ENCODE measurements around the gene STRN3. TPM values are rescaled to one million over a fixed set of nuclear protein-coding genes. Genes with fewer than 3 reads are reported as not detected.

Gene STRN3
- total RNA-seq, 1 experiment from 2014 or later = 34.4 TPM

DNA sequence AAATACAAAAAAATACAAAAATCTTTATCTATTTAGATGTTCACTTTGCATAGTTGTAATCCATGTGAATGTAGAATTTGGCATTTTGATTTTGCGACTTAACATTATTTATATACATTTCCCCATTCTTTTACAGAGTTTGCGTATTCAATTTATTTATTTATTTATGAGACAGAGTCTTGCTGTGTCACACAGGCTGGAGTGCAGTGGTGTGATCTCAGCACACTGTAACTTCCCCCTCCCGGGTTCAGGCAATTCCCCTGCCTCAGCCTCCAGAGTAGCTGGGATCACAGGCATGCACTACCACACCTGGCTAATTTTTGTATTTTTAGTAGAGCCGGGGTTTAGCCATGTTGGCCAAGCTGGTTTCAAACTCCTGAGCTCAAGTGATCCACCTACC lies 25.3 kb upstream of the STRN3 start:
- CTCF ChIA-PET = no interaction called here
- intact Hi-C loops (cut with micrococcal nuclease; ENCODE audit: unreplicated experiment) = no loop called here

DNA sequence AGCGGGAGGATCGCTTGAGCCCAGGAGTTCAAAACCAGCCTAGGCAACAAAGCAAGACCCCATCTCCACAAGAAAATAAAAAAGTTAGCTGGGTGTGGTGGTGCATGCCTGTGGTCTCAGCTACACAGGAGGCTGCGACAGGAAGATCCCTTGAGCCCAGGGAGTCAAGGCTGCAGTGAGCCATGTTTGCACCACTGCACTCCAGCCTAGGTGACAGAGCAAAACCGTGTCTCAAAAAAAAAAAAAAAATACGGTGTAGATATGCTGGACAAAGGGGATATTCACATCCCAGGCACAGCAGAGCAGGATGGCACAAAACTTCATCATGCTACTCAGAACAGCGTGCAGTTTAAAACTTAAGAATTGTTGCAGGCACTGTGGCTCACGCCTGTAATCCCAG lies 24.8 kb upstream of the STRN3 start:
- no peak overlapping the region for H3K27ac Mint-ChIP-seq (ENCODE audit: unreplicated experiment)
- CTCF ChIA-PET = interaction anchor here (0.7 kb wide), 2 partner anchors 24 to 930 kb away, joined by 3 read pairs; no protein-coding TSS in a partner anchor
- H3K4me1 Mint-ChIP-seq (ENCODE audit: low read depth, unreplicated experiment) = no peaks in the 10 kb centered on the region
- TF ChIP-seq, protein P1, sequence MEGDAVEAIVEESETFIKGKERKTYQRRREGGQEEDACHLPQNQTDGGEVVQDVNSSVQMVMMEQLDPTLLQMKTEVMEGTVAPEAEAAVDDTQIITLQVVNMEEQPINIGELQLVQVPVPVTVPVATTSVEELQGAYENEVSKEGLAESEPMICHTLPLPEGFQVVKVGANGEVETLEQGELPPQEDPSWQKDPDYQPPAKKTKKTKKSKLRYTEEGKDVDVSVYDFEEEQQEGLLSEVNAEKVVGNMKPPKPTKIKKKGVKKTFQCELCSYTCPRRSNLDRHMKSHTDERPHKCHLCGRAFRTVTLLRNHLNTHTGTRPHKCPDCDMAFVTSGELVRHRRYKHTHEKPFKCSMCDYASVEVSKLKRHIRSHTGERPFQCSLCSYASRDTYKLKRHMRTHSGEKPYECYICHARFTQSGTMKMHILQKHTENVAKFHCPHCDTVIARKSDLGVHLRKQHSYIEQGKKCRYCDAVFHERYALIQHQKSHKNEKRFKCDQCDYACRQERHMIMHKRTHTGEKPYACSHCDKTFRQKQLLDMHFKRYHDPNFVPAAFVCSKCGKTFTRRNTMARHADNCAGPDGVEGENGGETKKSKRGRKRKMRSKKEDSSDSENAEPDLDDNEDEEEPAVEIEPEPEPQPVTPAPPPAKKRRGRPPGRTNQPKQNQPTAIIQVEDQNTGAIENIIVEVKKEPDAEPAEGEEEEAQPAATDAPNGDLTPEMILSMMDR (IDR thresholded peaks at IDR 0.05; ENCODE audit: unreplicated experiment) = no peak
- no peaks in the 10 kb centered on the region for H3K36me3 Mint-ChIP-seq (ENCODE audit: insufficient read depth, unreplicated experiment)
- no peak overlapping the region for H3K4me3 Mint-ChIP-seq (ENCODE audit: low read depth, unreplicated experiment)
- no peak for DNase-seq
- no TSS peak for BruUV-seq (replicated peaks)
- intact Hi-C loops (cut with micrococcal nuclease; ENCODE audit: unreplicated experiment) = no loop called here
- H3K27me3 Mint-ChIP-seq (ENCODE audit: unreplicated experiment) = no peaks in the 10 kb centered on the region
- no peaks in the 10 kb centered on the region for H3K9me3 Mint-ChIP-seq (ENCODE audit: low read depth, unreplicated experiment)

More for the DNA sequence above, 25.3 kb upstream of the STRN3 start:
- no peak overlapping the region for H3K4me3 Mint-ChIP-seq (ENCODE audit: low read depth, unreplicated experiment)
- DNase-seq = no peak
- TF ChIP-seq, protein P1 (IDR thresholded peaks at IDR 0.05; ENCODE audit: unreplicated experiment) = no peak
- no TSS peak for BruUV-seq (replicated peaks)
- H3K36me3 Mint-ChIP-seq (ENCODE audit: insufficient read depth, unreplicated experiment) = no peaks in the 10 kb centered on the region
- H3K27ac Mint-ChIP-seq (ENCODE audit: unreplicated experiment) = no peak overlapping the region
- H3K27me3 Mint-ChIP-seq (ENCODE audit: unreplicated experiment) = no peaks in the 10 kb centered on the region
- H3K4me1 Mint-ChIP-seq (ENCODE audit: low read depth, unreplicated experiment) = no peaks in the 10 kb centered on the region
- no peaks in the 10 kb centered on the region for H3K9me3 Mint-ChIP-seq (ENCODE audit: low read depth, unreplicated experiment)

DNA sequence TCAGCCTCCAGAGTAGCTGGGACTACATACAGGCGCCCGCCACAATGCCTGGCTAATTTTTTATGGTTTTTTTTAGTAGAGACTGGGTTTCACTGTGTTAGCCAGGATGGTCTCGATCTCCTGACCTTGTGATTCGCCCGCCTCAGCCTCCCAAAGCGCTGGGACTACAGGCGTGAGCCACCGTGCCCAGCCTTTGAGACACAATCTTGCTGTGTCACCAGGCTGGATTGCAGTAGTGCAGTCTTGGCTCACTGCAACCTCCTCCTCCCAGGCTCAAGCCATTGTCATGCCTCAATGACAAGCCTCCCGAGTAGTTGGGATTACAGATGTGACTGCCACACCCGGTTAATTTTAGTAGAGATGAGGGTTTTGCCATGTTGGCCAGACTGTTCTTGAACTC lies 21.3 kb upstream of the STRN3 start:
- no TSS peak for BruUV-seq (replicated peaks)
- Mint-ChIP-seq H3K4me3 (ENCODE audit: low read depth, unreplicated experiment) (no peak overlapping the region), H3K27ac (ENCODE audit: unreplicated experiment) (no peak overlapping the region), H3K27me3 (ENCODE audit: unreplicated experiment) (no peaks in the 10 kb centered on the region), H3K36me3 (ENCODE audit: insufficient read depth, unreplicated experiment) (no peaks in the 10 kb centered on the region), H3K4me1 (ENCODE audit: low read depth, unreplicated experiment) (peaks cover 13% of the 10 kb centered on the region), H3K9me3 (ENCODE audit: low read depth, unreplicated experiment) (no peaks in the 10 kb centered on the region)
- DNase-seq = no peak
- TF ChIP-seq, protein P1 (IDR thresholded peaks at IDR 0.05; ENCODE audit: unreplicated experiment) = no peak
- intact Hi-C loops (cut with micrococcal nuclease; ENCODE audit: unreplicated experiment) = no loop called here
- CTCF ChIA-PET = interaction anchor here (0.7 kb wide), 1 partner anchor 388 kb away, joined by 3 read pairs; no protein-coding TSS in a partner anchor

DNA sequence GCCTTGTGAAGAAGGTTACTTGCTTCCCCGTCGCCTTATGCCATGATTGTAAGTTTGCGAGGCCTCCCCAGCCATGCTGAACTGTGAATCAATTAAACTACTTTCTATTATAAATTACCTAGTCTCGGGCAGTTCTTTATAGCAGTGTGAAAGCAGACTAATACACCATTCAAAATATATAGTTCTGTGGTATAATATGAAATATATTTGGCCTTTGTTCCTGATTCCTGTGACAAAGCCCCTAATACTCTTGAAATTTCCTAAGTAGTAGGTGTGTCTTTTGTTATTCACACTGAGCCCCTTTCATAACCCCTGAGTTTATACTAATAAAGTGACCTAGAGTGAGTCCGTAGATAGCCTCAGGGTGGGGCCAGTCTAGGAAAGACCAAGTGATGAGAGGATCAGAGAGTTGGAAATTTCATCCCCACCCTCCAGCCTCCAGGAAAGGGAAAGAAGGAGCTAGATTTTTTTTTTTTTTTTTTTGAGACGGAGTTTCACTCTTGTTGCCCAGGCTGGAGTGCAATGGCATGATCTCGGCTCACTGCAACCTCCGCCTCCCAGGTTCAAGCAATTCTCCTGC lies 19.4 kb upstream of the STRN3 start:
- CTCF ChIA-PET = interaction anchor here (0.6 kb wide), 1 partner anchor 15 kb away, joined by 3 read pairs; no protein-coding TSS in a partner anchor
- intact Hi-C loops (cut with micrococcal nuclease; ENCODE audit: unreplicated experiment) = no loop called here
- no peak overlapping the region for H3K4me3 Mint-ChIP-seq (ENCODE audit: low read depth, unreplicated experiment)
- no peak for DNase-seq
- no peak overlapping the region for H3K27ac Mint-ChIP-seq (ENCODE audit: unreplicated experiment)
- H3K4me1 Mint-ChIP-seq (ENCODE audit: low read depth, unreplicated experiment) = peaks cover 15% of the 10 kb centered on the region
- BruUV-seq (replicated peaks) = no TSS peak
- H3K27me3 Mint-ChIP-seq (ENCODE audit: unreplicated experiment) = no peaks in the 10 kb centered on the region
- no peaks in the 10 kb centered on the region for H3K36me3 Mint-ChIP-seq (ENCODE audit: insufficient read depth, unreplicated experiment)
- TF ChIP-seq, protein P1 (IDR thresholded peaks at IDR 0.05; ENCODE audit: unreplicated experiment) = no peak
- H3K9me3 Mint-ChIP-seq (ENCODE audit: low read depth, unreplicated experiment) = no peaks in the 10 kb centered on the region

Data from Calu3 (cell line).